Tibial nerve (tissue), 4 donors: Measurements from ENCODE around the gene PCBP3.

Source experiments
- CTCF ChIP-seq, 5 experiments: fragments of 200-600 bp in 3 of 5; fragments of 450-650 bp in 2 of 5; sonication (generic) in 3 of 5; IDR thresholded peaks; one replicate each; pipeline ENCODE4 v1.5.1; 2016 to 2019; ENCODE audit warnings: antibody characterized with exemption in 5 of 5, mild to moderate bottlenecking in 3 of 5, moderate library complexity in 2 of 5
- EP300 ChIP-seq, 2 donors: sonication (generic); formaldehyde crosslinking; IDR thresholded peaks; one replicate each; pipeline ENCODE4 v1.6.1; 2017; ENCODE audit warnings: antibody characterized with exemption in 2 of 2, mild to moderate bottlenecking in 1 of 2

- no peak for TF ChIP-seq EP300 (IDR thresholded peaks at IDR 0.05)
- no peak for TF ChIP-seq CTCF (IDR thresholded peaks at IDR 0.05)
These were observed 295.4 kb downstream of the PCBP3 start for GRCh38 chr21:45938811-45939520.
